Neural crest cell (in vitro differentiated cells): ENCODE measurements around the gene GREM2. TPM values are rescaled to one million over a fixed set of nuclear protein-coding genes. Genes with fewer than 3 reads are reported as not detected.

ENCODE experiments used
- DNase-seq: peaks from one replicate; pipeline ENCODE4 v3.0.0; 2021; ENCODE audit warnings: low read depth, mixed read lengths, low spot score
- H3K27ac Mint-ChIP-seq: one replicate; pipeline ENCODE4 v1.8.0; 2021; ENCODE audit warnings: mild to moderate bottlenecking, mixed read lengths; ENCODE audit not compliant: unreplicated experiment
- H3K27me3 Mint-ChIP-seq: 2 replicates; pipeline ENCODE4 v1.8.0; 2021; ENCODE audit warnings: low read depth, mild to moderate bottlenecking, mixed read lengths
- H3K36me3 Mint-ChIP-seq: 2 replicates; pipeline ENCODE4 v1.8.0; 2021; ENCODE audit warnings: low read depth, mild to moderate bottlenecking, mixed read lengths
- H3K4me1 Mint-ChIP-seq: 2 replicates; pipeline ENCODE4 v1.8.0; 2021; ENCODE audit warnings: mixed read lengths
- H3K4me3 Mint-ChIP-seq: one replicate; pipeline ENCODE4 v1.8.0; 2021; ENCODE audit warnings: mild to moderate bottlenecking, mixed read lengths
- H3K9me3 Mint-ChIP-seq: 2 replicates; pipeline ENCODE4 v1.8.0; 2021; ENCODE audit warnings: mixed read lengths
- total RNA-seq: library from RNA; stranded (reverse); gene quantifications from 2 replicates; pipeline ENCODE4 v1.2.1, GENCODE V29; 2021
- TF ChIP-seq, protein P1 (sequence below): fragments of 200-600 bp; sonication (generic); conservative IDR thresholded peaks from 2 replicates; pipeline ENCODE4 v1.5.0; 2021; ENCODE audit warnings: antibody characterized with exemption, mild to moderate bottlenecking

The GREM2 gene
- total RNA-seq, 1 donor from 2014 or later, result 2.3 TPM

GRCh38 chr1:240599299-240599698 lies 12.7 kb downstream of the GREM2 start:
- H3K27ac Mint-ChIP-seq, result no peak overlapping the region
- TF ChIP-seq, protein P1, sequence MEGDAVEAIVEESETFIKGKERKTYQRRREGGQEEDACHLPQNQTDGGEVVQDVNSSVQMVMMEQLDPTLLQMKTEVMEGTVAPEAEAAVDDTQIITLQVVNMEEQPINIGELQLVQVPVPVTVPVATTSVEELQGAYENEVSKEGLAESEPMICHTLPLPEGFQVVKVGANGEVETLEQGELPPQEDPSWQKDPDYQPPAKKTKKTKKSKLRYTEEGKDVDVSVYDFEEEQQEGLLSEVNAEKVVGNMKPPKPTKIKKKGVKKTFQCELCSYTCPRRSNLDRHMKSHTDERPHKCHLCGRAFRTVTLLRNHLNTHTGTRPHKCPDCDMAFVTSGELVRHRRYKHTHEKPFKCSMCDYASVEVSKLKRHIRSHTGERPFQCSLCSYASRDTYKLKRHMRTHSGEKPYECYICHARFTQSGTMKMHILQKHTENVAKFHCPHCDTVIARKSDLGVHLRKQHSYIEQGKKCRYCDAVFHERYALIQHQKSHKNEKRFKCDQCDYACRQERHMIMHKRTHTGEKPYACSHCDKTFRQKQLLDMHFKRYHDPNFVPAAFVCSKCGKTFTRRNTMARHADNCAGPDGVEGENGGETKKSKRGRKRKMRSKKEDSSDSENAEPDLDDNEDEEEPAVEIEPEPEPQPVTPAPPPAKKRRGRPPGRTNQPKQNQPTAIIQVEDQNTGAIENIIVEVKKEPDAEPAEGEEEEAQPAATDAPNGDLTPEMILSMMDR, result no peak
- H3K4me3 Mint-ChIP-seq, result no peak overlapping the region
- H3K27me3 Mint-ChIP-seq, result no peaks in the 10 kb centered on the region
- H3K9me3 Mint-ChIP-seq, result no peaks in the 10 kb centered on the region
- no peaks in the 10 kb centered on the region for H3K36me3 Mint-ChIP-seq
- DNase-seq, result no peak
- peaks cover 23% of the 10 kb centered on the region for H3K4me1 Mint-ChIP-seq

DNA sequence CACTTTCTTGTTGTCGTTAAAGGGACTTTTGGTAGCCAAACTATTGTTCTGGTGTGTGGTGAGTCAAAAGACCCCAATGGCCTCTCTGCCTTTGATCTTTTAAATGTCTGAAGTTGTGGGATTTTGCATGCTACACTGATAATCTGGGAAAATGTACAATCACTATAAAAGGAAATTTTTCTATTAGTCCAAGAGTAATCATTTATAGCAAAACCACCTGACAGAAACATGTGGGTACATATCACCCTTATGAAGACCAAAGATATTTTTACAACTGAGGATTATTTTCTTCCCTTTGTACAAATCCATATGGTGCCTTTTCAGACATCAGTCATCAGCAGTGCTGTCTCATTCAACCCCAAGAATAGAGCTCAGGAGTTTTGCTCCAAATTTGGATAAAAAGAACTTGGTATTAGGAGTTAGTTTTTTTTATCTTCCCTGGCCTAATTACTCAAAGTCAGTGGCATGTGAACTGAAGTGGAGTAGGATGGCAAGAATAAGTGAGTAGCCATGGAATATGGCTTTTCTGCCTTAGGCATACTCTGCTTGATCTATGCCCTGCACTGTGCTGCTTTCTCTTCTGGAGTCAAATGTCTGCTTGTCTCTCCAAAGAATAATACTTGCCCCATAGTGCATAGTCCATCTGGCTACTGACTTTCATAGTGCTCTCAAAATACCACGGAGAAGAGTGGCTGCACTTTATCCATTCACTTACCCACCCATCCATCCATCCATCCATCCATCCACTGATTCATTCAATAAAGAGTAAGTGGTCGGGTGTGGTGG lies 13.5 kb downstream of the GREM2 start:
- H3K36me3 Mint-ChIP-seq, result no peaks in the 10 kb centered on the region
- no peak overlapping the region for H3K27ac Mint-ChIP-seq
- H3K4me3 Mint-ChIP-seq, result no peak overlapping the region
- no peaks in the 10 kb centered on the region for H3K9me3 Mint-ChIP-seq
- TF ChIP-seq, protein P1, result no peak
- no peak for DNase-seq
- peaks cover 23% of the 10 kb centered on the region for H3K4me1 Mint-ChIP-seq
- H3K27me3 Mint-ChIP-seq, result no peaks in the 10 kb centered on the region

GRCh38 chr1:240597153-240597745 lies 14.7 kb downstream of the GREM2 start:
- Mint-ChIP-seq H3K4me1 (peaks cover 23% of the 10 kb centered on the region), H3K27me3 (no peaks in the 10 kb centered on the region), H3K36me3 (no peaks in the 10 kb centered on the region), H3K4me3 (no peak overlapping the region), H3K27ac (peak overlapping the region; percentile 36), H3K9me3 (no peaks in the 10 kb centered on the region)
- DNase-seq, result no peak
- TF ChIP-seq, protein P1, result no peak

- Mint-ChIP-seq H3K27ac (no peak overlapping the region), H3K36me3 (no peaks in the 10 kb centered on the region), H3K9me3 (no peaks in the 10 kb centered on the region), H3K4me1 (peaks cover 23% of the 10 kb centered on the region), H3K4me3 (no peak overlapping the region), H3K27me3 (no peaks in the 10 kb centered on the region)
- no peak for DNase-seq
- TF ChIP-seq, protein P1, result no peak
Observed at GRCh38 chr1:240595476-240595875, 16.5 kb downstream of the GREM2 start.

DNA sequence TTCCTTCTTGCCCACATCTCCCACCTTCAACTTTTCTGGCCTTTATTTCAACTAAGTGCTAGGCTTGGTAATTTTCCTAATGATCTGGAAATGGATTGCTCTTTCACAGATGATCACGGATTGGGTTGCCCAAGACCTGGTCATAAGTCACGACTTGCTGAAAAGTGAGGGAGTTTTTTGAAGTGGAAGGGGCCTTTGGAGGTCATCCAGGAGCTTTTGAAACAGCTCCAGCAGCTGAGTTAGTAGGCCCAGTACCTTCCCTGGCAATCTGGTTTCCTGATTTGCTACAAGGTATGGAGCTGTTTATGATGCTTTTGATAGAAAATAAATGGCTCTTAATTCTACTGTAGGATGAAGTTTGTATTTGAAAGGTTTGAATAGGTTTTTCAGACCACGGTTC lies 20.4 kb downstream of the GREM2 start:
- TF ChIP-seq, protein P1, result no peak
- DNase-seq, result no peak
- Mint-ChIP-seq H3K27ac (no peak overlapping the region), H3K36me3 (no peaks in the 10 kb centered on the region), H3K4me1 (peaks cover under 1% of the 10 kb centered on the region), H3K4me3 (no peak overlapping the region), H3K9me3 (peaks cover 5% of the 10 kb centered on the region), H3K27me3 (no peaks in the 10 kb centered on the region)
